NCI-H748 treated with DMSO at 0.1 percent for 48 hours (cell line): Measurements from ENCODE around the gene RHOT2.
"Not testable (repeated sequence)": the region's sequence is repeated elsewhere in the genome, so short reads cannot be mapped to it uniquely, and the experiment has no call there.

Source experiments
- DNase-seq: peaks from one replicate; lab custom pipeline; 2025; lab: John Stamatoyannopoulos, UW

RHOT2 gene

GRCh38 chr16:681746-682427 lies 14.0 kb downstream of the RHOT2 start:
- DNase-seq = no peak

- no peak for DNase-seq
These were observed 14.8 kb downstream of the RHOT2 start for GRCh38 chr16:682493-683395.

GRCh38 chr16:683396-684070 lies 15.6 kb downstream of the RHOT2 start:
- DNase-seq = no peak

- DNase-seq = peak; percentile 72
These were observed 16.3 kb downstream of the RHOT2 start, which contains the start of gene JMJD8 for GRCh38 chr16:684071-684794. JMJD8 (minus strand) TSS chr16:684334; CDS start chr16:684319, 15 bp downstream.

- DNase-seq = no peak
These were observed 17.2 kb downstream of the RHOT2 start for GRCh38 chr16:684961-685696.

- DNase-seq = peak; percentile 4
These were observed 18.0 kb downstream of the RHOT2 start for GRCh38 chr16:685967-686366.

GRCh38 chr16:686459-687260 lies 18.7 kb downstream of the RHOT2 start:
- no peak for DNase-seq

- no peak for DNase-seq
These were observed 19.6 kb downstream of the RHOT2 start for GRCh38 chr16:687499-687898.

GRCh38 chr16:689175-689897 lies 21.4 kb downstream of the RHOT2 start:
- DNase-seq = no peak

GRCh38 chr16:691242-691641 lies 23.3 kb downstream of the RHOT2 start:
- DNase-seq = not testable (repeated sequence)

GRCh38 chr16:692356-693108 lies 24.6 kb downstream of the RHOT2 start:
- no peak for DNase-seq

GRCh38 chr16:693364-693763 lies 25.4 kb downstream of the RHOT2 start:
- DNase-seq = no peak

- DNase-seq = no peak
These were observed 25.8 kb downstream of the RHOT2 start for GRCh38 chr16:693766-694165.

GRCh38 chr16:694187-694862 lies 26.4 kb downstream of the RHOT2 start:
- DNase-seq = no peak

- DNase-seq = no peak
These were observed 27.0 kb downstream of the RHOT2 start for GRCh38 chr16:694863-695354.

GRCh38 chr16:695355-696089 lies 27.6 kb downstream of the RHOT2 start:
- DNase-seq = peak; percentile 83

GRCh38 chr16:698911-699671 lies 31.2 kb downstream of the RHOT2 start:
- DNase-seq = no peak
